Coronary artery (tissue), 2 donors: ENCODE data around the gene ABCC6.
"Not testable (repeated sequence)": the region's sequence is repeated elsewhere in the genome, so short reads cannot be mapped to it uniquely, and the experiment has no call there.

Source experiments
- DNase-seq: peaks from one replicate; pipeline ENCODE4 v3.0.0-alpha.2; 2017; ENCODE audit warnings: low spot score
- H3K27ac ChIP-seq, 2 donors: fragments of 200-600 bp; sonication (generic); one replicate each; pipeline ENCODE4 v1.5.1; 2016 to 2019
- H3K4me3 ChIP-seq: fragments of 200-600 bp; sonication (generic); 2 replicates; pipeline ENCODE4 v1.5.1; 2016; ENCODE audit warnings: mild to moderate bottlenecking, moderate library complexity
- TF ChIP-seq, protein P1 (sequence below): fragments of 200-600 bp; sonication (generic); IDR thresholded peaks from one replicate; pipeline ENCODE4 v1.5.1; 2019; ENCODE audit warnings: antibody characterized with exemption

ABCC6 gene

DNA sequence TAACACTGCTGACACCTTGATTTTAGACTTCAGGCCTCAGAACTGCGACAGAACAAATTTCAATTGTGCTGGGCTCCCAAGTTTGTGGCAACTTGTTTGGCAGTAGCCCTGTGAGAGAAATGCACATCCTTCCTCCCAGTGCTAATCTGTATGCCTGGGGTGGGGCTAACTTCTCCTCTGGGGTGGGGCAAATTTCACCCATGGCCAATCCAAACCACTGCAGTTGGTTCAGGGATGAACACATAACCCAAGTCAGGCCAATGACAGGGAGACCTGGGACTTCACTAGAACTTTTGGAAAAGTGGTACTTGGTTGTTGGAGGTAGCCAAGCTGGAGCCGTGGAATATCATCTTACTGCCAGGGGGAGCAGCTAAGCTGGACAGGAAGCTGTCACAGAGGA, 56.3 kb downstream of the ABCC6 start:
- DNase-seq, result no peak
- TF ChIP-seq, protein P1, sequence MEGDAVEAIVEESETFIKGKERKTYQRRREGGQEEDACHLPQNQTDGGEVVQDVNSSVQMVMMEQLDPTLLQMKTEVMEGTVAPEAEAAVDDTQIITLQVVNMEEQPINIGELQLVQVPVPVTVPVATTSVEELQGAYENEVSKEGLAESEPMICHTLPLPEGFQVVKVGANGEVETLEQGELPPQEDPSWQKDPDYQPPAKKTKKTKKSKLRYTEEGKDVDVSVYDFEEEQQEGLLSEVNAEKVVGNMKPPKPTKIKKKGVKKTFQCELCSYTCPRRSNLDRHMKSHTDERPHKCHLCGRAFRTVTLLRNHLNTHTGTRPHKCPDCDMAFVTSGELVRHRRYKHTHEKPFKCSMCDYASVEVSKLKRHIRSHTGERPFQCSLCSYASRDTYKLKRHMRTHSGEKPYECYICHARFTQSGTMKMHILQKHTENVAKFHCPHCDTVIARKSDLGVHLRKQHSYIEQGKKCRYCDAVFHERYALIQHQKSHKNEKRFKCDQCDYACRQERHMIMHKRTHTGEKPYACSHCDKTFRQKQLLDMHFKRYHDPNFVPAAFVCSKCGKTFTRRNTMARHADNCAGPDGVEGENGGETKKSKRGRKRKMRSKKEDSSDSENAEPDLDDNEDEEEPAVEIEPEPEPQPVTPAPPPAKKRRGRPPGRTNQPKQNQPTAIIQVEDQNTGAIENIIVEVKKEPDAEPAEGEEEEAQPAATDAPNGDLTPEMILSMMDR, result no peak
- Histone ChIP-seq H3K27ac (no peak overlapping the region), H3K4me3 (no peak overlapping the region)

DNA sequence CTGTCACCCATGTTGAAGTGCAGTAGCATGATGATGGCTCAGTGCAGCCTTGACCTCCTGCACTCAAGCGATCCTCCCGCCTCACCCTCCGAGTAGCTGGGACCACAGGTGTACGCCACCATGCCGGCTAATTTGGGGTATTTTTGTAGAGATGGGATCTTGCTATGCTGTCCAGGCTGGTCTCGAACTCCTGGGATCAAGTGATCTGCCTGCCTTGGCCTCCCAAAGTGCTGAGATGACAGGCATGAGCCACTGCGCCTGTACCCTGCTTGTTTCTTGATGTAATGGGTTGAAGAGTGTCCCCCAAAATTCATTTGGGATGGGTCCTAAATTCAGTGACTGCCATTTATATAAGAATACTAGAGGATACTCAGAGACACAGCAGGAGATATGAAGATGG, 57.2 kb downstream of the ABCC6 start:
- no peak overlapping the region for H3K27ac ChIP-seq
- TF ChIP-seq, protein P1, result no peak
- H3K4me3 ChIP-seq, result no peak overlapping the region
- DNase-seq, result no peak

DNA sequence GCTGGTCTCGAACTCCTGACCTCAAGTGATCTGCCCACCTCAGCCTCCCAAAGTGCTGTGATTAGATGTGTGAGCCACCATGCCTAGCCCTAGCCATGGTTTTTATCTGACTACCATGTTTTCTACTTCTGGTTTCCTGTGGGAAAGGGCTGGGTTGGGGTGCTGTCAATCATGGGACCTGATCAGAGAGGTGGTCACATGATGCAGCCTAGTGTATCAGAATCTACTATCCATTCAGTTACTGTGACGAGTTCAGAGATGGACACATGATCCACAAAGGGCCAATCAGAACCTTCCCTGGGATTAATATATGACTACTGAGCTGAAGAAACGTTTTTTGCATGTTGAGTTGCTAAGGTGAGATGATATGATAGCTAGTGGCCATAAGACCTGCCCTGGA, 59.1 kb downstream of the ABCC6 start:
- TF ChIP-seq, protein P1, result no peak

DNA sequence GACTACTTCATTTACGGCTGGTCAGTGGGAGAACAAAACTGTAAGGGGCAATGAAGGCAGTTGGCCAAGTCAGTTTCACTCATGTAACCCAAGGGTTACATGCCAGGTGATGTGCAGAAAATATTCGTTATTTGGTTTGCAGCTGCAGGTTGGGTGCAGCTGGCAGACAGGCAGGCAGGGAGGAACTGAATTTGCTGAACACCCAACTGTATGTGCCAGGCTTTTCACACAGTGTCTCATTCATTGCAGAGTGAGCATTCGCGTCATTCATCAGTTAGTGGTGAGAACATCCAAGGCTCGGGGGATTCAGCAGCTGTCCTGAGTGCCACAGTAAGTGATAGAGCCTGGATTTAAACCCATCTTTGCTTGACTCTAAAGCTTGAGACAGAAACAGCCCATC, 59.7 kb downstream of the ABCC6 start:
- no peak for DNase-seq
- Histone ChIP-seq H3K4me3 (no peak overlapping the region), H3K27ac (no peak overlapping the region)
- TF ChIP-seq, protein P1, result no peak

More for the DNA sequence above, 59.1 kb downstream of the ABCC6 start:
- Histone ChIP-seq H3K27ac (no peak overlapping the region), H3K4me3 (no peak overlapping the region)
- no peak for DNase-seq

DNA sequence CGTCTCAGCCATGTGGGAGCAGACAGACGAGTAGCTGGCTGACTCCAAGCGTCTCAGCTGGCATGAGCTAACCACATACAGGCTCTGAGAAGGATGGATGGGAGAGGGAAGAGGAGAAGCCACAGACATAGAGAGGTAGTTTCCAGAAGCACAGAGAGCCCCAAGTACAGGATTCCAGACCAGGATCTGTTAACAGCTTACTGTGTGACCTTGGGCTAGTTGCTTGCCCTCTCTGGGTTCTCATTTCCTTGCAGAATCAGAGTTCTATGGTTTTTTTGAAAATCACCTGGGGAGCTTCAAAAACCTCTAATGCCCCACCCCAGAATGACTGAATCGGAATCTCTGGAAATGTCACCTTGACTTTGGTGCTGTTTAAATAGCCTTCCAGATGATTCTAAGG, 60.2 kb downstream of the ABCC6 start:
- Histone ChIP-seq H3K4me3 (no peak overlapping the region), H3K27ac (no peak overlapping the region)
- DNase-seq, result no peak
- TF ChIP-seq, protein P1, result no peak

DNA sequence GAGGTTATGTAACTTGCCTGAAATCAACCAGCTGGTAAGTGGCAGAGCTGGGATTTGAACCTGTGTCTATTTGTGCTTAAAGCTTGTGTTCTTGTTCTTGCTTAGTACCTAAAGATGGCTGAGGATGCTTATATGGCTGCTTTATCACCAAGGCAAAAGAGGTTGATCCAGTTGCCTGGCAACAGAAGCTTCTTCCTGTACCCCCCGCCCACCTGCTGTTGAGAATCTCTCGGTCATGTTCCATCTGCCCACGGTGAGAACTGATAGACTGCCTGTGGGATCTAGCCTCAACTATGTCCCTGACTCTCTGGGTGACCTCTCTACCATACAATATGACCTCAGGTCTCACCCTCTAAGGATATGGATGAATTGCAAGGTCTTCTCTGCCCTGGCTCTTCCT, 60.7 kb downstream of the ABCC6 start:
- TF ChIP-seq, protein P1, result no peak
- H3K27ac ChIP-seq, result no peak overlapping the region
- DNase-seq, result no peak
- H3K4me3 ChIP-seq, result no peak overlapping the region

DNA sequence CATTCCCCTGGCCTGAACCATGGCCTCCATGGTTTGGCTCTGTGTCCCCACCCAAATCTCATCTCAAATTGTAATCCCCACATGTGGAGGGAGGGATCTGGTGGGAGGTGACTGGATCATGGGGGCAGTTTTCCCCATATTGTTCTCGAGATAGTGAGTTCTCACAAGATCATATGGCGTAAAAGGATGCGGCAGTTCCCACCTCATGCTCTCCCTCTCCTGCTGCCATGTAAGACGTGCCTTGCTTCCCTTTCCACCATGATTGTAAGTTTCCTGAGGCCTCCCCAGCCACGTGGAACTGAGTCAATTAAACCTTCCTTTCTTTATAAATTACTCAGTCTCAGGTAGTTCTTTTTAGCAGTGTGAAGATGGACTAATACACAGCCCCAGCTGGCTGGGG, 61.5 kb downstream of the ABCC6 start:
- DNase-seq, H3K27ac ChIP-seq, H3K4me3 ChIP-seq: not testable (repeated sequence)

DNA sequence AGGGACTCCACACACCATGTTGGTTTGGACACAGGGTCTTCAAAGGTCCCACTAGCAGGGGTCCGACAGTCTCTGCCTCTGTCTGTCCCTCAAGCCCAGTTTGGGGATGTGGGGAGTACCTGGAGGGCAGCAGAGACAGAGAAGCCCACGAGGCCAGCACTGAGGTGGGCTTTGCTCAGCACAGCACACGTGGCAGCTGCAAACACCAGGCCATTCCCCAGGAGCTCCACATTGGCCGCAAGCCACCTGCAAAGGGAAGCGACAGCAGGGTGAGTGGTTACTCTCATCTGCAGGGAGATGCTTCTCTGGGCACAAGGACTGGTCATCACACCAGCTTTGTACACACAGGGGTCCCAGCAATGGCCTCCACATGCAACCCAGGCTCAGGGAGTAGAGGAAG, 62.0 kb downstream of the ABCC6 start:
- no peak for DNase-seq
- H3K27ac ChIP-seq, result no peak overlapping the region
- TF ChIP-seq, protein P1, result no peak
- H3K4me3 ChIP-seq, result no peak overlapping the region
